ENCODE results near the gene AFAP1L1. TPM values are rescaled to one million over a fixed set of nuclear protein-coding genes. Genes with fewer than 3 reads are reported as not detected.

The AFAP1L1 gene
- total and polyA plus RNA-seq, 2 of the 13 experiments (the other 11 are each of a cell fraction or from before 2014, with no cell fraction given), result 0.38 to 1.0 TPM

DNA sequence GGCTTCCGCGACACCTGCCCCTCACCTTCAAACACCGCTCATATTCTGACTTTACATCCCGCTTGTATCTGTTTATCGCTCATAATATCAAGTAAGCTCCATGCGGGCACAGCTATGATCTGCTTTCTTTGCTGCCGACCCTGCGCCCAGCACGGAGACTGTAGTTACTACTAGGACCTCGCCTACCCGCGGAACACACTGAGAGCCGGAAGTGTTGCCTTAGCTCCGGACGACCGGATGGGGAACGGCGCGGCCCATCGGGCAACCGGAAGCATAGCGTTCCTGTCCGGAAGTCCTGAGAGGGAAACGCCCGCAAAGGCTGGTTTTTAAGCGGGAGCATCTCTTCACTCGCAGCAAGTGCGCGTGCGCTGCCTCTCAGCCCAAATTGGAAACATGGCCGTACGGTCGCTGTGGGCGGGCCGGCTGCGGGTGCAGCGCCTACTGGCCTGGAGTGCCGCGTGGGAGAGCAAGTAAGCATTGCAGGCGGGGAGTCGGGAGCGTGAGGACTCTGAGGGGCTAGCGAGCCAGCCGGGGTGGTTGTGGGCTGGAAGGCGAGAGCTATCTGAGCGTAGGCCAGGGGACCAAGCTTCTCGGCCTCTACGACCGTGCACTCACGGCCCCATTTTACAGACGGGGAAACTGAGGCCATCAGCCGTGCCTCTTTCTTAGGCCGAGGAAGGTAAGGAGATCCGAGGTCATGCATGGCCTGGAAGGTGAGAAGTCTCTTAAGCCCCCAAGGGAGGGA lies 73.7 kb downstream of the AFAP1L1 start, which contains the start of gene GRPEL2 (continued):
- TF ChIP-seq ZNF776 (CRISPR knock-in tag; IDR thresholded peaks at IDR 0.05) (no peak), ZNF672 (CRISPR knock-in tag; IDR thresholded peaks at IDR 0.05) (no peak), ZNF3 (CRISPR knock-in tag; IDR thresholded peaks at IDR 0.05) (no peak), ZSCAN25 (CRISPR knock-in tag; IDR thresholded peaks at IDR 0.05) (peak; percentile 69), SOX6 (IDR thresholded peaks at IDR 0.05) (no peak), SOX6 (CRISPR knock-in tag; IDR thresholded peaks at IDR 0.05) (peak; percentile 50), ZNF282 (IDR thresholded peaks at IDR 0.05; ENCODE audit: partially characterized antibody) (no peak), ZNF782 (CRISPR knock-in tag; IDR thresholded peaks at IDR 0.05; ENCODE audit: borderline replicate concordance) (0 out of 2 replicates have a peak, but pooled peaks have one; percentile 52), IKZF4 (CRISPR knock-in tag; IDR thresholded peaks at IDR 0.05; ENCODE audit: borderline replicate concordance, low read depth, not compliant biosample characterization) (peak; percentile 35), CHD4 (IDR thresholded peaks at IDR 0.05; ENCODE audit: borderline replicate concordance, low read length) (peak; percentile 84; the same call in 1 of the 2 replicates), RFX3 (CRISPR knock-in tag; IDR thresholded peaks at IDR 0.05) (no peak; the same call in 1 of the 2 replicates)
- TF ChIP-seq, protein P1, sequence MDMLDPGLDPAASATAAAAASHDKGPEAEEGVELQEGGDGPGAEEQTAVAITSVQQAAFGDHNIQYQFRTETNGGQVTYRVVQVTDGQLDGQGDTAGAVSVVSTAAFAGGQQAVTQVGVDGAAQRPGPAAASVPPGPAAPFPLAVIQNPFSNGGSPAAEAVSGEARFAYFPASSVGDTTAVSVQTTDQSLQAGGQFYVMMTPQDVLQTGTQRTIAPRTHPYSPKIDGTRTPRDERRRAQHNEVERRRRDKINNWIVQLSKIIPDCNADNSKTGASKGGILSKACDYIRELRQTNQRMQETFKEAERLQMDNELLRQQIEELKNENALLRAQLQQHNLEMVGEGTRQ (IDR thresholded peaks at IDR 0.05; ENCODE audit: low read depth, low read length), result no peak
- TF ChIP-seq, protein P1 (CRISPR knock-in tag; IDR thresholded peaks at IDR 0.05; ENCODE audit: borderline replicate concordance), result peak; percentile 66; the same call in 1 of the 2 replicates
- TF ChIP-seq, protein P2, sequence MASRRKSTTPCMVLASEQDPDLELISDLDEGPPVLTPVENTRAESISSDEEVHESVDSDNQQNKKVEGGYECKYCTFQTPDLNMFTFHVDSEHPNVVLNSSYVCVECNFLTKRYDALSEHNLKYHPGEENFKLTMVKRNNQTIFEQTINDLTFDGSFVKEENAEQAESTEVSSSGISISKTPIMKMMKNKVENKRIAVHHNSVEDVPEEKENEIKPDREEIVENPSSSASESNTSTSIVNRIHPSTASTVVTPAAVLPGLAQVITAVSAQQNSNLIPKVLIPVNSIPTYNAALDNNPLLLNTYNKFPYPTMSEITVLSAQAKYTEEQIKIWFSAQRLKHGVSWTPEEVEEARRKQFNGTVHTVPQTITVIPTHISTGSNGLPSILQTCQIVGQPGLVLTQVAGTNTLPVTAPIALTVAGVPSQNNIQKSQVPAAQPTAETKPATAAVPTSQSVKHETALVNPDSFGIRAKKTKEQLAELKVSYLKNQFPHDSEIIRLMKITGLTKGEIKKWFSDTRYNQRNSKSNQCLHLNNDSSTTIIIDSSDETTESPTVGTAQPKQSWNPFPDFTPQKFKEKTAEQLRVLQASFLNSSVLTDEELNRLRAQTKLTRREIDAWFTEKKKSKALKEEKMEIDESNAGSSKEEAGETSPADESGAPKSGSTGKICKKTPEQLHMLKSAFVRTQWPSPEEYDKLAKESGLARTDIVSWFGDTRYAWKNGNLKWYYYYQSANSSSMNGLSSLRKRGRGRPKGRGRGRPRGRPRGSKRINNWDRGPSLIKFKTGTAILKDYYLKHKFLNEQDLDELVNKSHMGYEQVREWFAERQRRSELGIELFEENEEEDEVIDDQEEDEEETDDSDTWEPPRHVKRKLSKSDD (CRISPR knock-in tag; IDR thresholded peaks at IDR 0.05; ENCODE audit: low read depth), result peak; percentile 85; the same call in 1 of the 2 replicates
- TF ChIP-seq, protein P3, sequence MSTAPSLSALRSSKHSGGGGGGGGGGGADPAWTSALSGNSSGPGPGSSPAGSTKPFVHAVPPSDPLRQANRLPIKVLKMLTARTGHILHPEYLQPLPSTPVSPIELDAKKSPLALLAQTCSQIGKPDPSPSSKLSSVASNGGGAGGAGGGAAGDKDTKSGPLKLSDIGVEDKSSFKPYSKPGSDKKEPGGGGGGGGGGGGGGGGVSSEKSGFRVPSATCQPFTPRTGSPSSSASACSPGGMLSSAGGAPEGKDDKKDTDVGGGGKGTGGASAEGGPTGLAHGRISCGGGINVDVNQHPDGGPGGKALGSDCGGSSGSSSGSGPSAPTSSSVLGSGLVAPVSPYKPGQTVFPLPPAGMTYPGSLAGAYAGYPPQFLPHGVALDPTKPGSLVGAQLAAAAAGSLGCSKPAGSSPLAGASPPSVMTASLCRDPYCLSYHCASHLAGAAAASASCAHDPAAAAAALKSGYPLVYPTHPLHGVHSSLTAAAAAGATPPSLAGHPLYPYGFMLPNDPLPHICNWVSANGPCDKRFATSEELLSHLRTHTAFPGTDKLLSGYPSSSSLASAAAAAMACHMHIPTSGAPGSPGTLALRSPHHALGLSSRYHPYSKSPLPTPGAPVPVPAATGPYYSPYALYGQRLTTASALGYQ (CRISPR knock-in tag; IDR thresholded peaks at IDR 0.05), result peak; percentile 75; the same call in 1 of the 2 replicates
- TF ChIP-seq, protein P4, sequence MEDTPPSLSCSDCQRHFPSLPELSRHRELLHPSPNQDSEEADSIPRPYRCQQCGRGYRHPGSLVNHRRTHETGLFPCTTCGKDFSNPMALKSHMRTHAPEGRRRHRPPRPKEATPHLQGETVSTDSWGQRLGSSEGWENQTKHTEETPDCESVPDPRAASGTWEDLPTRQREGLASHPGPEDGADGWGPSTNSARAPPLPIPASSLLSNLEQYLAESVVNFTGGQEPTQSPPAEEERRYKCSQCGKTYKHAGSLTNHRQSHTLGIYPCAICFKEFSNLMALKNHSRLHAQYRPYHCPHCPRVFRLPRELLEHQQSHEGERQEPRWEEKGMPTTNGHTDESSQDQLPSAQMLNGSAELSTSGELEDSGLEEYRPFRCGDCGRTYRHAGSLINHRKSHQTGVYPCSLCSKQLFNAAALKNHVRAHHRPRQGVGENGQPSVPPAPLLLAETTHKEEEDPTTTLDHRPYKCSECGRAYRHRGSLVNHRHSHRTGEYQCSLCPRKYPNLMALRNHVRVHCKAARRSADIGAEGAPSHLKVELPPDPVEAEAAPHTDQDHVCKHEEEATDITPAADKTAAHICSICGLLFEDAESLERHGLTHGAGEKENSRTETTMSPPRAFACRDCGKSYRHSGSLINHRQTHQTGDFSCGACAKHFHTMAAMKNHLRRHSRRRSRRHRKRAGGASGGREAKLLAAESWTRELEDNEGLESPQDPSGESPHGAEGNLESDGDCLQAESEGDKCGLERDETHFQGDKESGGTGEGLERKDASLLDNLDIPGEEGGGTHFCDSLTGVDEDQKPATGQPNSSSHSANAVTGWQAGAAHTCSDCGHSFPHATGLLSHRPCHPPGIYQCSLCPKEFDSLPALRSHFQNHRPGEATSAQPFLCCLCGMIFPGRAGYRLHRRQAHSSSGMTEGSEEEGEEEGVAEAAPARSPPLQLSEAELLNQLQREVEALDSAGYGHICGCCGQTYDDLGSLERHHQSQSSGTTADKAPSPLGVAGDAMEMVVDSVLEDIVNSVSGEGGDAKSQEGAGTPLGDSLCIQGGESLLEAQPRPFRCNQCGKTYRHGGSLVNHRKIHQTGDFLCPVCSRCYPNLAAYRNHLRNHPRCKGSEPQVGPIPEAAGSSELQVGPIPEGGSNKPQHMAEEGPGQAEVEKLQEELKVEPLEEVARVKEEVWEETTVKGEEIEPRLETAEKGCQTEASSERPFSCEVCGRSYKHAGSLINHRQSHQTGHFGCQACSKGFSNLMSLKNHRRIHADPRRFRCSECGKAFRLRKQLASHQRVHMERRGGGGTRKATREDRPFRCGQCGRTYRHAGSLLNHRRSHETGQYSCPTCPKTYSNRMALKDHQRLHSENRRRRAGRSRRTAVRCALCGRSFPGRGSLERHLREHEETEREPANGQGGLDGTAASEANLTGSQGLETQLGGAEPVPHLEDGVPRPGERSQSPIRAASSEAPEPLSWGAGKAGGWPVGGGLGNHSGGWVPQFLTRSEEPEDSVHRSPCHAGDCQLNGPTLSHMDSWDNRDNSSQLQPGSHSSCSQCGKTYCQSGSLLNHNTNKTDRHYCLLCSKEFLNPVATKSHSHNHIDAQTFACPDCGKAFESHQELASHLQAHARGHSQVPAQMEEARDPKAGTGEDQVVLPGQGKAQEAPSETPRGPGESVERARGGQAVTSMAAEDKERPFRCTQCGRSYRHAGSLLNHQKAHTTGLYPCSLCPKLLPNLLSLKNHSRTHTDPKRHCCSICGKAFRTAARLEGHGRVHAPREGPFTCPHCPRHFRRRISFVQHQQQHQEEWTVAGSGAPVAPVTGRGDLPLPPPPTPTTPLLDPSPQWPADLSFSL (CRISPR knock-in tag; IDR thresholded peaks at IDR 0.05), result no peak

All from HepG2 (cell line).